ENCODE measurements around the gene ACSM4. TPM values are rescaled to one million over a fixed set of nuclear protein-coding genes. Genes with fewer than 3 reads are reported as not detected.

ACSM4 gene
- total and polyA plus RNA-seq, 2 of the 8 experiments (the other 6 are each of a cell fraction or from before 2014, with no cell fraction given), result not detected

GRCh38 chr12:7369274-7369729 is 65.4 kb downstream of the ACSM4 start (continued):
- TF ChIP-seq CHD7 (IDR thresholded peaks at IDR 0.05; ENCODE audit: insufficient replicate concordance, low read length) (no peak), KDM1A (IDR thresholded peaks at IDR 0.05; ENCODE audit: borderline replicate concordance, low read length) (no peak), ZNF274 (IDR thresholded peaks at IDR 0.05; ENCODE audit: borderline replicate concordance, extremely low read depth, low read length) (no peak), SP1 (IDR thresholded peaks at IDR 0.05; ENCODE audit: low read depth, low read length) (no peak), JUN (IDR thresholded peaks at IDR 0.05; ENCODE audit: low read depth, low read length) (no peak)

Measured in H1 (cell line).